Effector memory CD4-positive, alpha-beta T cell (primary cell): ENCODE results near the gene RTEL1.

Experiments
- DNase-seq, 3 donors: peaks; one replicate each; pipeline ENCODE4 v3.0.0-alpha.2; 2020
- H3K27ac ChIP-seq: 2 replicates; pipeline ENCODE4 v1.7.0; 2013; ENCODE audit warnings: mild to moderate bottlenecking, low read length, moderate library complexity; ENCODE audit not compliant: insufficient read depth, poor library complexity, severe bottlenecking
- H3K27me3 ChIP-seq: replicated peaks from 2 replicates; pipeline ENCODE4 v1.7.0; 2013; ENCODE audit warnings: mild to moderate bottlenecking, low read length; ENCODE audit not compliant: insufficient read depth, control insufficient read depth, poor library complexity, severe bottlenecking
- H3K36me3 ChIP-seq: 2 replicates; pipeline ENCODE4 v1.7.0; 2013; ENCODE audit warnings: mild to moderate bottlenecking, low read length, moderate library complexity; ENCODE audit not compliant: control insufficient read depth, insufficient read depth
- H3K4me1 ChIP-seq: 2 replicates; pipeline ENCODE4 v1.7.0; 2013; ENCODE audit warnings: low read length, mild to moderate bottlenecking; ENCODE audit not compliant: control insufficient read depth, insufficient read depth, poor library complexity, severe bottlenecking
- H3K4me3 ChIP-seq: 2 replicates; pipeline ENCODE4 v1.7.0; 2013; ENCODE audit warnings: low read length, low read depth, mild to moderate bottlenecking; ENCODE audit not compliant: insufficient read depth, poor library complexity, severe bottlenecking
- H3K9me3 ChIP-seq: 2 replicates; pipeline ENCODE4 v1.7.0; 2013; ENCODE audit warnings: mild to moderate bottlenecking, low read length, moderate library complexity; ENCODE audit not compliant: control insufficient read depth

The RTEL1 gene

DNA sequence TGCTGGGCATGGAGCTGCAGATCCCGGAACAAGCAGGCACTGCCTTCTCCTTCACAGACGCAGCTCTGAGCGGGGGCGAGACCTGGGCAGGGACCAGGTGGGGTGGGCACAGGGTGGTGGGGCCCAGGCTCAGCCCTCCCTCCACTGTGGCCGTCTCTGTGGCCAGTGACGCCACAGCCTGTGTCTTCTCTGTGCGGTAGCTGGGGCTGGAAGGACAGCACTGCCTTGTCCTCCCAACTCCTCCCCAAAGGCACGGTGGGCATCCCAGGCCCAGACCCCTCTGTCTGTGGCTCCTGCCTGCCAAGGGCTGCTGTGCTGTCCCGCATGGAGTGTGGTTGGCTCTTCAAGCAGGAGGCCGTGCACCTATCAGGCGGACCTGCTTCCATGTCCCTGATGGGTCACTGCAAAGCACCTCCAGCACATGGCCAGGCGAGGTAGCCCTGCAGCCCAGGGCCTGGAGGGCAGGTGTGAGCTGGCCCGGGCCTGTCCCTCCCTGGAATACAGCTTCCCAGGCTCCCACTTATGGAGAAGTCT is 23.6 kb downstream of the RTEL1 start:
- Histone ChIP-seq H3K27ac (no peak overlapping the region), H3K36me3 (no peaks in the 10 kb centered on the region), H3K9me3 (no peaks in the 10 kb centered on the region), H3K4me1 (peaks cover 2% of the 10 kb centered on the region), H3K4me3 (no peak overlapping the region), H3K27me3 (no peaks in the 10 kb centered on the region)
- DNase-seq, result no peak

DNA sequence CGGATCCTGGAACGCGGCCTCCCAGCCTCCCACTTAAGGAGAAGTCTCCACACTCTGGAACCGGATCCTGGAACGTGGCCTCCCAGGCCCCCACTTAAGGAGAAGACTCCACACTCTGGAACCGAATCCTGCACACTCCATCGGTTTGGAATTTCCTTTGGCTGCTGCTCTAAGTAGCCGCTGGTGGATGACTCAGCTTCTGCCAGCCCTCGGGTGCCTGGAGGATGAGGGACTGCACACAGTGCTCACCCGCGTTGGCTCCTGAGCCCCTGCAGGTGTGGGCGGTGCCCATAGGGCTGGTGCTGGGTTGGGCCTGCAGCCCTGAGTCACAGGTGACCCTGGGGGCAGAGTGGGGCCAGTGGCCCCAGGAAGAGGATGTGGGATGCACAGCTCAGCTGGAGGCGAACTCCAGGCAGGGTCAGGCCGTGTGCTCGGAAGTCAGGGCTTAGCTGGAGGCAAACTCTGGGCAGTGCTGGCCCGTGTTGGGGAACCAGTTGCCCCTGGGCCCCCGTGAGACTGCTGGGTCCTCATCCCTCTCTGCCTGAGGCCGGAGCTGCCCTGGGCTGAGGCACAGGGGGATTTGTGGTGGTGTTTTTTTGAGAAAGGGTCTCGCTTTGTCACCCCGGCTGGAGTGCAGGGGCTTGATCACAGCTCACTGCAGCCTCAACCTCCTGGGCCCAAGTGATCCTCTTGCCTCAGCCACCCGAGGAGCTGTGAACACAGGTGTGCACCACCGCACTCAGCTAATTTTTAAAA is 24.4 kb downstream of the RTEL1 start:
- H3K9me3 ChIP-seq, result no peaks in the 10 kb centered on the region
- no peak overlapping the region for H3K4me3 ChIP-seq
- no peaks in the 10 kb centered on the region for H3K36me3 ChIP-seq
- no peaks in the 10 kb centered on the region for H3K27me3 ChIP-seq
- H3K4me1 ChIP-seq, result peaks cover 11% of the 10 kb centered on the region
- no peak for DNase-seq
- no peak overlapping the region for H3K27ac ChIP-seq

DNA sequence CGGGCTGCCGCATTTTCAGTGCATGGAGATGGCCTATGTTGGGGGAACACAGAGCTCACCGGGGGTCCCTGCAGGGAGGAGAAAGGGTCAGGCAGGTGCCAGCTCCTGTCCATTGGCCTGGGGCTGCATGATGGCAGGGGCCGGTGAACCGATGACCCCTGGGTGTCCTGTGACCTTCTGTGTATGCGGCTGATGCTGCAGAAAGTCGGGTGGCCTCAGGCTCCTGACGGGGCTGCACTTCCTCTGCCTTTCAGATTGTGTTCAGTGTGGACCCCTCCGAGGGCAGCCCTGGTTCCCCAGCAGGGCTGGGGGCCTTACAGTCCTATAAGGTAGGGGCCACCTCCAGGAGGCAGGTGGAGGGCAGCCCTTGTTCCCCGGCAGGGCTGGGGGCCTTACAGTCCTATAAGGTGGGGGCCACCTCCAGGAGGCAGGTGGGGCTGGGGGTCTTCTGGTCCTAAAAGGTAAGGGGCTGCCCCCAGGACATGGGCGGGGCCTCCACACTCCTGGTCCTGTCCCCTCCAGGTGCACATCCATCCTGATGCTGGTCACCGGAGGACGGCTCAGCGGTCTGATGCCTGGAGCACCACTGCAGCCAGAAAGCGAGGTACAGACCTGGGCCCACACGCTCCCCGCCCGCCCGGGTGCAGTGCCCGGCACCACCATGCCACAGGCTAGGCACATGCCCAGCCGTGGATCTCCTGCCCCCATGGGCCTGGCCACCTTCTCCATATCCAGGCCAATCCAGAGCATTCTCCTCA is 27.3 kb downstream of the RTEL1 start:
- DNase-seq, result no peak
- no peaks in the 10 kb centered on the region for H3K27me3 ChIP-seq
- H3K9me3 ChIP-seq, result no peaks in the 10 kb centered on the region
- no peak overlapping the region for H3K27ac ChIP-seq
- H3K4me3 ChIP-seq, result no peak overlapping the region
- peaks cover 15% of the 10 kb centered on the region for H3K4me1 ChIP-seq
- no peaks in the 10 kb centered on the region for H3K36me3 ChIP-seq

- no peaks in the 10 kb centered on the region for H3K27me3 ChIP-seq
- H3K36me3 ChIP-seq, result no peaks in the 10 kb centered on the region
- DNase-seq, result no peak
- H3K27ac ChIP-seq, result no peak overlapping the region
- H3K9me3 ChIP-seq, result no peaks in the 10 kb centered on the region
- peaks cover 15% of the 10 kb centered on the region for H3K4me1 ChIP-seq
- no peak overlapping the region for H3K4me3 ChIP-seq
These were observed 28.0 kb downstream of the RTEL1 start for GRCh38 chr20:63686094-63686491.

DNA sequence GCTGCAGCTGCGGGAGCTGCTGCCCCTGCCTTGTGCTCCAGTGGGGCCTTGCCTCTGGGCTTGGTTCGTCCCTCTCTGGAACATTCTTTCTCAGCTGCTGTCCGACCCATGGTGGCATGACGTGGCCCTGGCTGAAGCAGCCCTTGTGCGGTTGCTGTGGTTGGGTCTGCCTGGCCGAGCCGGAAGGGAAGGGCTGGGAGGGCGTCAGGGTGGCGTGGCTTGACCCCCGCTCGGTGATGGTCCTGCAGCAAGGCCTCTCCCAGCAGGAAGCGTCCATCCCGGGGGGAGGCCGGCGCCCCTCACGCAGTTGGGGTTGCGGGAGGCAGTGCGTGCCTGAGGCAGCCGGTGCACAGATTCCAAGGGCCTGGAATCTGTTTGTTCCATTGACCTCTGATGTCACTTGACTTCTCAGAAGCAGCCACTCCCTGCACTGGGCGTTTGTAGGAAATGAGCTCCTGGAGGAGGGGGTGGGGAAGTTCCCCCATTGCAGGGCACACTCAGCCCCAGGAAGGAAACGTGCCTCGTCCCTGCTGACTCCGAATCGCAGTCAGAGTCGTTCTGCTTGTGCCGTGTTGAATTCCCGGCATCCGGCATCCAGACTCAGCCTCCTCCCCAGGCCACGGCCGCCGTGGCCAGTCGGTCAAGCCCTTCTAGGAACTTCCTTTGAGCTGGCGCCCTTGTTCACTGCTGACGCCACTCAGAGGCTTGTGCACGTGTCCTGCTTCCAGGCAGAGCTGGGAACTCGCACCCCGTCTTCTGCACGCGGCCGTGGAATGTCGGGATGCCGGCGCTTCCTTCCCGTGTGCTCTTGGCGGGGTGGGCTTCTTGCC is 28.6 kb downstream of the RTEL1 start:
- H3K4me1 ChIP-seq, result peaks cover 15% of the 10 kb centered on the region
- no peak for DNase-seq

GRCh38 chr20:63687419-63688178 is 29.5 kb downstream of the RTEL1 start:
- DNase-seq, result no peak
- Histone ChIP-seq H3K27ac (no peak overlapping the region), H3K9me3 (no peaks in the 10 kb centered on the region), H3K4me1 (peaks cover 15% of the 10 kb centered on the region), H3K27me3 (no peaks in the 10 kb centered on the region), H3K36me3 (no peaks in the 10 kb centered on the region), H3K4me3 (no peak overlapping the region)

More for the DNA sequence above, 28.6 kb downstream of the RTEL1 start:
- no peaks in the 10 kb centered on the region for H3K36me3 ChIP-seq
- no peaks in the 10 kb centered on the region for H3K27me3 ChIP-seq
- no peak overlapping the region for H3K27ac ChIP-seq
- H3K9me3 ChIP-seq, result no peaks in the 10 kb centered on the region
- H3K4me3 ChIP-seq, result no peak overlapping the region

- H3K27me3 ChIP-seq, result no peaks in the 10 kb centered on the region
- peaks cover 15% of the 10 kb centered on the region for H3K4me1 ChIP-seq
- DNase-seq, result no peak
- H3K27ac ChIP-seq, result no peak overlapping the region
- no peak overlapping the region for H3K4me3 ChIP-seq
- H3K36me3 ChIP-seq, result no peaks in the 10 kb centered on the region
- no peaks in the 10 kb centered on the region for H3K9me3 ChIP-seq
These were observed 30.3 kb downstream of the RTEL1 start for GRCh38 chr20:63688228-63689045.

- Histone ChIP-seq H3K9me3 (no peaks in the 10 kb centered on the region), H3K27me3 (no peaks in the 10 kb centered on the region), H3K4me3 (no peak overlapping the region), H3K36me3 (no peaks in the 10 kb centered on the region), H3K27ac (no peak overlapping the region), H3K4me1 (peaks cover 15% of the 10 kb centered on the region)
- no peak for DNase-seq
These were observed 31.2 kb downstream of the RTEL1 start for GRCh38 chr20:63689046-63690002.
